GM19395 (cell line): ENCODE measurements around the gene DDX17.

Source experiments
- ATAC-seq: cut with Tn5 transposase; IDR thresholded peaks from one replicate; pipeline ENCODE4 v1.9.1; 2021; ENCODE audit warnings: mild to moderate bottlenecking, moderate library complexity; ENCODE audit not compliant: unreplicated experiment

DDX17 gene

GRCh38 chr22:38467904-38468442 lies 38.1 kb downstream of the DDX17 start, which contains the start of gene KDELR3:
Gene KDELR3, plus strand, starts transcription at chr22:38468096. Its CDS starts 138 bp downstream, at chr22:38468234.
- no peak for ATAC-seq

GRCh38 chr22:38467438-38467903 lies 38.6 kb downstream of the DDX17 start:
- no peak for ATAC-seq

- ATAC-seq: no peak
Measured at GRCh38 chr22:38465673-38466490, 40.2 kb downstream of the DDX17 start.

- ATAC-seq: no peak
Measured at GRCh38 chr22:38464992-38465672, 41.0 kb downstream of the DDX17 start.

- no peak for ATAC-seq
Measured at GRCh38 chr22:38462960-38463784, 42.9 kb downstream of the DDX17 start.

- ATAC-seq: no peak
Measured at GRCh38 chr22:38461414-38462081, 44.6 kb downstream of the DDX17 start.

GRCh38 chr22:38461057-38461413 lies 45.1 kb downstream of the DDX17 start:
- ATAC-seq: no peak

- no peak for ATAC-seq
Measured at GRCh38 chr22:38460426-38460840, 45.7 kb downstream of the DDX17 start.

- ATAC-seq: no peak
Measured at GRCh38 chr22:38456841-38457699, 49.0 kb downstream of the DDX17 start.

GRCh38 chr22:38456272-38456835 lies 49.8 kb downstream of the DDX17 start:
- ATAC-seq: no peak

- no peak for ATAC-seq
Measured at GRCh38 chr22:38455530-38456271, 50.4 kb downstream of the DDX17 start.

- ATAC-seq: no peak
Measured at GRCh38 chr22:38455076-38455529, 51.0 kb downstream of the DDX17 start, which contains the start of gene KCNJ4. Gene KCNJ4, minus strand, starts transcription at chr22:38455199. Its CDS starts 27,067 bp downstream, at chr22:38428132.

- ATAC-seq: no peak
Measured at GRCh38 chr22:38454353-38455075, 51.6 kb downstream of the DDX17 start.

GRCh38 chr22:38453996-38454352 lies 52.1 kb downstream of the DDX17 start:
- ATAC-seq: no peak

- ATAC-seq: no peak
Measured at GRCh38 chr22:38453066-38453672, 52.9 kb downstream of the DDX17 start.

GRCh38 chr22:38452373-38453065 lies 53.6 kb downstream of the DDX17 start:
- ATAC-seq: no peak

GRCh38 chr22:38451864-38452263 lies 54.2 kb downstream of the DDX17 start:
- ATAC-seq: no peak
